GM19025 (cell line): ENCODE results near the gene TRDN.

Experiments
- ATAC-seq: cut with Tn5 transposase; IDR thresholded peaks from one replicate; pipeline ENCODE4 v1.9.1; 2021; ENCODE audit warnings: mild to moderate bottlenecking, low read depth, moderate library complexity; ENCODE audit not compliant: unreplicated experiment

Gene TRDN

GRCh38 chr6:123636782-123637181 is at the start of gene TRDN:
Gene TRDN, minus strand, starts transcription at chr6:123636950. Its CDS starts 175 bp downstream, at chr6:123636775.
- no peak for ATAC-seq

GRCh38 chr6:123681957-123682462 is 45.3 kb upstream of the TRDN start:
- no peak for ATAC-seq

- no peak for ATAC-seq
Observed at GRCh38 chr6:123677897-123678296, 41.1 kb upstream of the TRDN start.

- no peak for ATAC-seq
Observed at GRCh38 chr6:123676793-123677192, 40.0 kb upstream of the TRDN start.

- ATAC-seq, result no peak
Observed at GRCh38 chr6:123668965-123669591, 32.3 kb upstream of the TRDN start.

- ATAC-seq, result no peak
Observed at GRCh38 chr6:123668063-123668462, 31.3 kb upstream of the TRDN start.

GRCh38 chr6:123663436-123663835 is 26.7 kb upstream of the TRDN start:
- no peak for ATAC-seq

GRCh38 chr6:123662757-123663156 is 26.0 kb upstream of the TRDN start:
- no peak for ATAC-seq

GRCh38 chr6:123661105-123661891 is 24.5 kb upstream of the TRDN start:
- ATAC-seq, result no peak

GRCh38 chr6:123659960-123660748 is 23.4 kb upstream of the TRDN start:
- no peak for ATAC-seq

GRCh38 chr6:123658848-123659247 is 22.1 kb upstream of the TRDN start:
- ATAC-seq, result no peak

GRCh38 chr6:123655521-123656306 is 19.0 kb upstream of the TRDN start:
- ATAC-seq, result peak; percentile 64

GRCh38 chr6:123648723-123649122 is 12.0 kb upstream of the TRDN start:
- no peak for ATAC-seq

GRCh38 chr6:123648020-123648580 is 11.3 kb upstream of the TRDN start:
- no peak for ATAC-seq

- no peak for ATAC-seq
Observed at GRCh38 chr6:123641497-123641896, 4.7 kb upstream of the TRDN start.

- no peak for ATAC-seq
Observed at GRCh38 chr6:123640567-123641187, 3.9 kb upstream of the TRDN start.

GRCh38 chr6:123638865-123639264 is 2.1 kb upstream of the TRDN start:
- ATAC-seq, result no peak

GRCh38 chr6:123636282-123636681 is 468 bp downstream of the TRDN start:
- ATAC-seq, result no peak

- no peak for ATAC-seq
Observed at GRCh38 chr6:123635567-123635966, 1.2 kb downstream of the TRDN start.

GRCh38 chr6:123635144-123635543 is 1.6 kb downstream of the TRDN start:
- no peak for ATAC-seq
